Endothelial cell of umbilical vein (primary cell): Measurements from ENCODE around the gene USH1C.

Source experiments
- EZH2 ChIP-seq: IDR thresholded peaks from 2 replicates; pipeline ENCODE4 v1.6.1; 2012; ENCODE audit warnings: borderline replicate concordance, low read depth, mild to moderate bottlenecking, moderate library complexity, low read length, inconsistent platforms; ENCODE audit not compliant: severe bottlenecking
- FOS ChIP-seq: IDR thresholded peaks from 2 replicates; pipeline ENCODE4 v1.6.1; 2011; ENCODE audit warnings: mild to moderate bottlenecking, low read length, moderate library complexity, borderline replicate concordance; ENCODE audit not compliant: insufficient read depth
- GATA2 ChIP-seq: IDR thresholded peaks from 2 replicates; pipeline ENCODE4 v1.7.0; 2011; ENCODE audit warnings: low read depth, mild to moderate bottlenecking, moderate library complexity, mixed read lengths, low read length; ENCODE audit not compliant: insufficient read length, insufficient read depth
- JUN ChIP-seq: IDR thresholded peaks from 2 replicates; pipeline ENCODE4 v1.6.1; 2011; ENCODE audit warnings: borderline replicate concordance, low read depth; ENCODE audit not compliant: insufficient read length, insufficient read depth
- MAX ChIP-seq: IDR thresholded peaks from 2 replicates; pipeline ENCODE4 v1.6.1; 2011; ENCODE audit not compliant: insufficient read depth, insufficient read length
- MYC ChIP-seq: IDR thresholded peaks from one replicate; pipeline ENCODE4 v1.6.1; 2011; ENCODE audit warnings: mild to moderate bottlenecking, low read depth, low read length
- POLR2A ChIP-seq: IDR thresholded peaks from 2 replicates; pipeline ENCODE4 v1.6.1; 2012; ENCODE audit warnings: low read depth, mild to moderate bottlenecking, control low read depth, low read length
- POLR2AphosphoS5 ChIP-seq: IDR thresholded peaks from 2 replicates; pipeline ENCODE4 v1.6.1; 2012; ENCODE audit warnings: low read depth, mild to moderate bottlenecking, control low read depth, low read length, moderate library complexity; ENCODE audit not compliant: insufficient read depth
- TF ChIP-seq, protein P1 (sequence below), 2 donors: IDR thresholded peaks; 1 replicate in 1 of 2; 2 replicates in 1 of 2; pipeline ENCODE4 v1.5.1; 2011; ENCODE audit warnings: low read length in 2 of 2, mild to moderate bottlenecking in 2 of 2, moderate library complexity in 2 of 2, control low read depth in 1 of 2, inconsistent platforms in 1 of 2, low read depth in 1 of 2; ENCODE audit not compliant: insufficient read depth in 1 of 2; ENCODE audit errors: extremely low read depth in 1 of 2

- TF ChIP-seq, protein P1, sequence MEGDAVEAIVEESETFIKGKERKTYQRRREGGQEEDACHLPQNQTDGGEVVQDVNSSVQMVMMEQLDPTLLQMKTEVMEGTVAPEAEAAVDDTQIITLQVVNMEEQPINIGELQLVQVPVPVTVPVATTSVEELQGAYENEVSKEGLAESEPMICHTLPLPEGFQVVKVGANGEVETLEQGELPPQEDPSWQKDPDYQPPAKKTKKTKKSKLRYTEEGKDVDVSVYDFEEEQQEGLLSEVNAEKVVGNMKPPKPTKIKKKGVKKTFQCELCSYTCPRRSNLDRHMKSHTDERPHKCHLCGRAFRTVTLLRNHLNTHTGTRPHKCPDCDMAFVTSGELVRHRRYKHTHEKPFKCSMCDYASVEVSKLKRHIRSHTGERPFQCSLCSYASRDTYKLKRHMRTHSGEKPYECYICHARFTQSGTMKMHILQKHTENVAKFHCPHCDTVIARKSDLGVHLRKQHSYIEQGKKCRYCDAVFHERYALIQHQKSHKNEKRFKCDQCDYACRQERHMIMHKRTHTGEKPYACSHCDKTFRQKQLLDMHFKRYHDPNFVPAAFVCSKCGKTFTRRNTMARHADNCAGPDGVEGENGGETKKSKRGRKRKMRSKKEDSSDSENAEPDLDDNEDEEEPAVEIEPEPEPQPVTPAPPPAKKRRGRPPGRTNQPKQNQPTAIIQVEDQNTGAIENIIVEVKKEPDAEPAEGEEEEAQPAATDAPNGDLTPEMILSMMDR (IDR thresholded peaks at IDR 0.05; ENCODE audit: extremely low read depth in 1 of 2, insufficient read depth in 1 of 2, low read depth in 1 of 2, low read length in 2 of 2): no peak
- no peak for TF ChIP-seq EZH2
- no peak for TF ChIP-seq POLR2A
- no peak for TF ChIP-seq FOS
- no peak for TF ChIP-seq POLR2AphosphoS5
- no peak for TF ChIP-seq GATA2
- no peak for TF ChIP-seq JUN
- no peak for TF ChIP-seq MAX
- no peak for TF ChIP-seq MYC
Measured at GRCh38 chr11:17575431-17576425, 31.5 kb upstream of the USH1C start.
